Adrenal gland (tissue), 12 donors: ENCODE results near the gene THSD4. TPM values are rescaled to one million over a fixed set of nuclear protein-coding genes. Genes with fewer than 3 reads are reported as not detected.

Experiments used
- DNase-seq, 7 donors: peaks; one replicate each; pipeline ENCODE4 v3.0.0-alpha.2; 2019 to 2020
- H3K27ac ChIP-seq, 5 donors: fragments of 200-600 bp; sonication (generic) in 4 of 5; 1 replicate in 3 of 5; 2 replicates in 2 of 5; pipeline versions ENCODE4 v1.5.1 to v1.8.0; 2016 to 2020; ENCODE audit warnings: mild to moderate bottlenecking in 1 of 5
- H3K27me3 ChIP-seq: fragments of 200-600 bp; 2 replicates; pipeline ENCODE4 v1.8.0; 2021
- H3K36me3 ChIP-seq, 2 donors: fragments of 200-600 bp; replicated peaks in 1 of 2; 1 replicate in 1 of 2; 2 replicates in 1 of 2; pipeline versions ENCODE4 v1.5.1 to v1.8.0; 2018 to 2022
- H3K4me1 ChIP-seq, 2 donors: fragments of 200-600 bp; replicated peaks in 1 of 2; 1 replicate in 1 of 2; 2 replicates in 1 of 2; pipeline versions ENCODE4 v1.5.1 to v1.8.0; 2018 to 2021
- H3K4me3 ChIP-seq, 4 donors: fragments of 200-600 bp; sonication (generic) in 3 of 4; one replicate each; pipeline ENCODE4 v1.5.1; 2016 to 2018
- H3K9me3 ChIP-seq, 3 donors: fragments of 200-600 bp; sonication (generic) in 1 of 3; replicated peaks in 1 of 3; 1 replicate in 2 of 3; 2 replicates in 1 of 3; pipeline versions ENCODE4 v1.5.1 to v1.8.0; 2016 to 2021
- POLR2A ChIP-seq, 2 donors: fragments of 450-650 bp; IDR thresholded peaks; one replicate each; pipeline ENCODE4 v1.6.1; 2017; ENCODE audit warnings: antibody characterized with exemption in 2 of 2, mild to moderate bottlenecking in 2 of 2, moderate library complexity in 1 of 2
- WGBS, 4 donors: extraction: QIAGEN DNeasy Blood & Tissue Kit in 2 of 4; methylation state at CpG; one replicate each; pipeline versions ENCODE4 v1.1.5 to v1.1.7; 2013 to 2017; 5-methylcytosine and 5-hydroxymethylcytosine counted together
- intact Hi-C, 2 donors: fragments of 100-400 bp; cut with DNase I; formaldehyde crosslinking; loops; one replicate each; pipeline versions ENCODE4 v1.14.1 to v1.15.0; 2022 to 2023
- polyA plus RNA-seq, 3 donors: library from polyadenylated mRNA; stranded (reverse); fragments of 200-250 nt in 2 of 3; fragments of 350-450 nt in 1 of 3; fragmentation: Illumina TruSeq in 1 of 3; extraction: RNeasy Lipid Tissue Mini Kit (QIAGEN cat#74804) in 1 of 3; gene quantifications; one replicate each; pipeline ENCODE4 v1.2.3, GENCODE V29; 2013 to 2014
- total RNA-seq, 9 donors: library from RNA; depleted of rRNA in 4 of 9; stranded (reverse); fragments of >200 nt in 4 of 9; fragments of 120-200 nt in 1 of 9; fragmentation: NEBNext Ultra II Directional in 1 of 9; extraction: Animal tissue kit (Norgen Biotek cat#: 25700) in 1 of 9; gene quantifications; one replicate each; pipeline versions ENCODE4 v1.1.0 to v1.2.4, GENCODE V29; 2013 to 2023
- TF ChIP-seq, protein P1 (sequence below), 6 experiments: fragments of 450-650 bp in 4 of 6; fragments of 200-600 bp in 2 of 6; sonication (generic) in 1 of 6; IDR thresholded peaks; 1 replicate in 5 of 6; 2 replicates in 1 of 6; pipeline versions ENCODE4 v1.5.1 to v1.8.0; 2016 to 2021; ENCODE audit warnings: antibody characterized with exemption in 6 of 6, mild to moderate bottlenecking in 2 of 6, moderate library complexity in 1 of 6
- donor health status: healthy with polysubstance abuse.
- donor health status: Bipolar disorder and iron deficiency.
- donor health status: DM: yes; HTN: yes; CAD: no.
- donor health status: DM: no; HTN: no; CAD: no.
- donor health status: DM: no; HTN: no; CAD: no.
- donor health status: DM: yes; HTN: yes; CAD: no.

The THSD4 gene
- total and polyA plus RNA-seq, 12 donors = 5.3 to 53.2 (median 23.2) TPM

GRCh38 chr15:71802770-71803169 lies 687.5 kb downstream of the THSD4 start:
- intact Hi-C loops = loop anchor here (5.0 to 10.0 kb wide), 3 partner anchors 58 to 352 kb away; no protein-coding TSS in a partner anchor
- peak in 2 of 7 donors; percentile 25 to 38 for DNase-seq
- no peaks in the 10 kb centered on the region for H3K36me3 ChIP-seq
- WGBS, 4 donors = 42 to 65% (median 55%) methylated on average over 19 to 21 of the region's 21 CpGs
- no peak overlapping the region for H3K27ac ChIP-seq
- H3K4me1 ChIP-seq = peaks cover 0 to 8% of the 10 kb centered on the region in 2 donors
- H3K4me3 ChIP-seq = no peak overlapping the region
- no peaks in the 10 kb centered on the region for H3K9me3 ChIP-seq
- H3K27me3 ChIP-seq = no peaks in the 10 kb centered on the region
- TF ChIP-seq, protein P1, sequence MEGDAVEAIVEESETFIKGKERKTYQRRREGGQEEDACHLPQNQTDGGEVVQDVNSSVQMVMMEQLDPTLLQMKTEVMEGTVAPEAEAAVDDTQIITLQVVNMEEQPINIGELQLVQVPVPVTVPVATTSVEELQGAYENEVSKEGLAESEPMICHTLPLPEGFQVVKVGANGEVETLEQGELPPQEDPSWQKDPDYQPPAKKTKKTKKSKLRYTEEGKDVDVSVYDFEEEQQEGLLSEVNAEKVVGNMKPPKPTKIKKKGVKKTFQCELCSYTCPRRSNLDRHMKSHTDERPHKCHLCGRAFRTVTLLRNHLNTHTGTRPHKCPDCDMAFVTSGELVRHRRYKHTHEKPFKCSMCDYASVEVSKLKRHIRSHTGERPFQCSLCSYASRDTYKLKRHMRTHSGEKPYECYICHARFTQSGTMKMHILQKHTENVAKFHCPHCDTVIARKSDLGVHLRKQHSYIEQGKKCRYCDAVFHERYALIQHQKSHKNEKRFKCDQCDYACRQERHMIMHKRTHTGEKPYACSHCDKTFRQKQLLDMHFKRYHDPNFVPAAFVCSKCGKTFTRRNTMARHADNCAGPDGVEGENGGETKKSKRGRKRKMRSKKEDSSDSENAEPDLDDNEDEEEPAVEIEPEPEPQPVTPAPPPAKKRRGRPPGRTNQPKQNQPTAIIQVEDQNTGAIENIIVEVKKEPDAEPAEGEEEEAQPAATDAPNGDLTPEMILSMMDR (IDR thresholded peaks at IDR 0.05) = peak in 5 of 6 experiments; percentile 9 to 41 (median 31)
- TF ChIP-seq POLR2A (IDR thresholded peaks at IDR 0.05) = no peak

- intact Hi-C loops = loop anchor here (5.0 to 10.0 kb wide), 3 partner anchors 59 to 351 kb away; no protein-coding TSS in a partner anchor
- WGBS, 4 donors = 67 to 79% (median 74%) methylated on average over 5 of the region's 5 CpGs
- Histone ChIP-seq H3K36me3 (no peaks in the 10 kb centered on the region), H3K9me3 (no peaks in the 10 kb centered on the region), H3K27ac (no peak overlapping the region), H3K27me3 (no peaks in the 10 kb centered on the region), H3K4me1 (peaks cover 0 to 8% of the 10 kb centered on the region in 2 donors), H3K4me3 (no peak overlapping the region)
- DNase-seq = no peak
- TF ChIP-seq, protein P1 (IDR thresholded peaks at IDR 0.05) = no peak
- TF ChIP-seq POLR2A (IDR thresholded peaks at IDR 0.05) = no peak
Observed at GRCh38 chr15:71804226-71804625, 689.0 kb downstream of the THSD4 start.

- 63 to 84% (median 72%) methylated on average over 6 of the region's 6 CpGs for WGBS, 4 donors
- no peak overlapping the region for H3K4me3 ChIP-seq
- peaks cover 0 to 8% of the 10 kb centered on the region in 2 donors for H3K4me1 ChIP-seq
- H3K27me3 ChIP-seq = no peaks in the 10 kb centered on the region
- TF ChIP-seq POLR2A (IDR thresholded peaks at IDR 0.05) = no peak
- TF ChIP-seq, protein P1 (IDR thresholded peaks at IDR 0.05) = no peak
- intact Hi-C loops = loop anchor here (5.0 to 10.0 kb wide), 3 partner anchors 60 to 350 kb away; no protein-coding TSS in a partner anchor
- H3K9me3 ChIP-seq = no peaks in the 10 kb centered on the region
- H3K27ac ChIP-seq = no peak overlapping the region
- no peak for DNase-seq
- H3K36me3 ChIP-seq = no peaks in the 10 kb centered on the region
Observed at GRCh38 chr15:71804695-71805470, 689.6 kb downstream of the THSD4 start.

- 35 to 46% (median 37%) methylated on average over 4 to 7 of the region's 7 CpGs for WGBS, 4 donors
- no peak overlapping the region for H3K27ac ChIP-seq
- H3K27me3 ChIP-seq = no peaks in the 10 kb centered on the region
- H3K9me3 ChIP-seq = no peaks in the 10 kb centered on the region
- intact Hi-C loops = loop anchor here (10.0 kb wide), 2 partner anchors 62 to 348 kb away; no protein-coding TSS in a partner anchor
- no peak overlapping the region for H3K4me3 ChIP-seq
- TF ChIP-seq, protein P1 (IDR thresholded peaks at IDR 0.05) = no peak
- no peak for TF ChIP-seq POLR2A (IDR thresholded peaks at IDR 0.05)
- DNase-seq = peak; percentile 38 to 77 (median 62)
- H3K4me1 ChIP-seq = peaks cover 0 to 8% of the 10 kb centered on the region in 2 donors
- no peaks in the 10 kb centered on the region for H3K36me3 ChIP-seq
Observed at GRCh38 chr15:71806452-71806931, 691.2 kb downstream of the THSD4 start.
